GM12891 (cell line): ENCODE data around the gene B3GALT2.

Source experiments
- PAX5 ChIP-seq: IDR thresholded peaks from 2 replicates; pipeline ENCODE4 v1.6.1; 2011; ENCODE audit warnings: low read length, moderate library complexity, mild to moderate bottlenecking; ENCODE audit not compliant: insufficient read depth, severe bottlenecking
- POLR2A ChIP-seq: IDR thresholded peaks from 2 replicates; pipeline ENCODE4 v1.6.1; 2011; ENCODE audit warnings: low read depth, low read length, control low read depth
- POLR2AphosphoS5 ChIP-seq: IDR thresholded peaks from 2 replicates; pipeline ENCODE4 v1.6.1; 2011; ENCODE audit warnings: low read depth, low read length, control low read depth
- POU2F2 ChIP-seq: IDR thresholded peaks from 2 replicates; pipeline ENCODE4 v1.6.1; 2011; ENCODE audit warnings: low read depth, mild to moderate bottlenecking, control low read depth, low read length, moderate library complexity
- SPI1 ChIP-seq: IDR thresholded peaks from 2 replicates; pipeline ENCODE4 v1.6.1; 2011; ENCODE audit warnings: low read depth, low read length, control low read depth
- TAF1 ChIP-seq: IDR thresholded peaks from 2 replicates; pipeline ENCODE4 v1.6.1; 2011; ENCODE audit warnings: low read depth, low read length, control low read depth

- TF ChIP-seq POLR2A, result no peak
- TF ChIP-seq POLR2AphosphoS5, result no peak
- TF ChIP-seq TAF1, result no peak
- TF ChIP-seq PAX5, result no peak
- TF ChIP-seq SPI1, result no peak
- no peak for TF ChIP-seq POU2F2
Measured at GRCh38 chr1:193211539-193211938, 25.1 kb upstream of the B3GALT2 start.
